ENCODE data around the gene TMC1.

TMC1 gene

GRCh38 chr9:72874344-72874743 lies 352.9 kb downstream of the TMC1 start:
- DNase-seq (ENCODE audit: low spot score), result no peak
- Histone ChIP-seq H3K36me3 (ENCODE audit: low read depth) (no peaks in the 10 kb centered on the region), H3K4me1 (ENCODE audit: insufficient read depth, poor library complexity, severe bottlenecking) (no peaks in the 10 kb centered on the region), H3K27me3 (ENCODE audit: insufficient read depth, poor library complexity, severe bottlenecking) (no peaks in the 10 kb centered on the region), H3K27ac (ENCODE audit: poor library complexity, severe bottlenecking) (no peak overlapping the region), H3K4me3 (ENCODE audit: severe bottlenecking) (no peak overlapping the region), H3K9me3 (ENCODE audit: severe bottlenecking) (no peaks in the 10 kb centered on the region)
- ATAC-seq (ENCODE audit: low read depth), result no peak
- no peak for TF ChIP-seq CTCF (IDR thresholded peaks at IDR 0.05; ENCODE audit: poor library complexity, severe bottlenecking)

- Histone ChIP-seq H3K27ac (ENCODE audit: poor library complexity, severe bottlenecking) (no peak overlapping the region), H3K4me3 (ENCODE audit: severe bottlenecking) (no peak overlapping the region), H3K36me3 (ENCODE audit: low read depth) (no peaks in the 10 kb centered on the region), H3K9me3 (ENCODE audit: severe bottlenecking) (no peaks in the 10 kb centered on the region), H3K4me1 (ENCODE audit: insufficient read depth, poor library complexity, severe bottlenecking) (no peaks in the 10 kb centered on the region), H3K27me3 (ENCODE audit: insufficient read depth, poor library complexity, severe bottlenecking) (no peaks in the 10 kb centered on the region)
- ATAC-seq (ENCODE audit: low read depth) (no peak), DNase-seq (ENCODE audit: low spot score) (no peak)
- TF ChIP-seq CTCF (IDR thresholded peaks at IDR 0.05; ENCODE audit: poor library complexity, severe bottlenecking), result no peak
Measured at GRCh38 chr9:72875221-72875620, 353.8 kb downstream of the TMC1 start.

GRCh38 chr9:72880821-72881220 lies 359.4 kb downstream of the TMC1 start:
- H3K4me3 ChIP-seq (ENCODE audit: severe bottlenecking), result no peak overlapping the region
- H3K27ac ChIP-seq (ENCODE audit: poor library complexity, severe bottlenecking), result no peak overlapping the region
- no peaks in the 10 kb centered on the region for H3K4me1 ChIP-seq (ENCODE audit: insufficient read depth, poor library complexity, severe bottlenecking)
- DNase-seq (ENCODE audit: low spot score), result no peak
- H3K36me3 ChIP-seq (ENCODE audit: low read depth), result no peaks in the 10 kb centered on the region
- no peak for TF ChIP-seq CTCF (IDR thresholded peaks at IDR 0.05; ENCODE audit: poor library complexity, severe bottlenecking)
- H3K9me3 ChIP-seq (ENCODE audit: severe bottlenecking), result no peaks in the 10 kb centered on the region
- no peak for ATAC-seq (ENCODE audit: low read depth)
- no peaks in the 10 kb centered on the region for H3K27me3 ChIP-seq (ENCODE audit: insufficient read depth, poor library complexity, severe bottlenecking)

GRCh38 chr9:72882117-72882775 lies 360.8 kb downstream of the TMC1 start:
- TF ChIP-seq CTCF (IDR thresholded peaks at IDR 0.05; ENCODE audit: poor library complexity, severe bottlenecking), result no peak

GRCh38 chr9:72883875-72884274 lies 362.5 kb downstream of the TMC1 start:
- Histone ChIP-seq H3K4me1 (ENCODE audit: insufficient read depth, poor library complexity, severe bottlenecking) (no peaks in the 10 kb centered on the region), H3K36me3 (ENCODE audit: low read depth) (no peaks in the 10 kb centered on the region), H3K27ac (ENCODE audit: poor library complexity, severe bottlenecking) (no peak overlapping the region), H3K4me3 (ENCODE audit: severe bottlenecking) (no peak overlapping the region), H3K27me3 (ENCODE audit: insufficient read depth, poor library complexity, severe bottlenecking) (no peaks in the 10 kb centered on the region), H3K9me3 (ENCODE audit: severe bottlenecking) (no peaks in the 10 kb centered on the region)
- ATAC-seq (ENCODE audit: low read depth) (no peak), DNase-seq (ENCODE audit: low spot score) (no peak)
- TF ChIP-seq CTCF (IDR thresholded peaks at IDR 0.05; ENCODE audit: poor library complexity, severe bottlenecking), result no peak

More at GRCh38 chr9:72882117-72882775, 360.8 kb downstream of the TMC1 start:
- Histone ChIP-seq H3K27me3 (ENCODE audit: insufficient read depth, poor library complexity, severe bottlenecking) (no peaks in the 10 kb centered on the region), H3K9me3 (ENCODE audit: severe bottlenecking) (no peaks in the 10 kb centered on the region), H3K27ac (ENCODE audit: poor library complexity, severe bottlenecking) (no peak overlapping the region), H3K4me3 (ENCODE audit: severe bottlenecking) (no peak overlapping the region), H3K36me3 (ENCODE audit: low read depth) (no peaks in the 10 kb centered on the region), H3K4me1 (ENCODE audit: insufficient read depth, poor library complexity, severe bottlenecking) (no peaks in the 10 kb centered on the region)
- no peak for ATAC-seq (ENCODE audit: low read depth)
- no peak for DNase-seq (ENCODE audit: low spot score)
